IgD-negative memory B cell (primary cell): ENCODE results near the gene SPOUT1. TPM values are rescaled to one million over a fixed set of nuclear protein-coding genes. Genes with fewer than 3 reads are reported as not detected.
A peak's percentile ranks its signal among the peaks of the same experiment; 100 is the strongest.

Experiments used
- H3K27ac Mint-ChIP-seq, 3 donors: one replicate each; pipeline ENCODE4 v1.8.0; 2020 to 2022; ENCODE audit warnings: mild to moderate bottlenecking in 3 of 3, mixed read lengths in 3 of 3, moderate library complexity in 1 of 3
- H3K27me3 Mint-ChIP-seq: one replicate; pipeline ENCODE4 v1.8.0; 2021; ENCODE audit warnings: mixed read lengths
- H3K36me3 Mint-ChIP-seq: one replicate; pipeline ENCODE4 v1.8.0; 2020; ENCODE audit warnings: mild to moderate bottlenecking, mixed read lengths
- H3K4me1 Mint-ChIP-seq, 3 donors: one replicate each; pipeline ENCODE4 v1.8.0; 2020 to 2022; ENCODE audit warnings: mixed read lengths in 3 of 3, mild to moderate bottlenecking in 1 of 3
- H3K4me3 Mint-ChIP-seq, 4 donors: one replicate each; pipeline ENCODE4 v1.8.0; 2020 to 2022; ENCODE audit warnings: mild to moderate bottlenecking in 4 of 4, mixed read lengths in 4 of 4, moderate library complexity in 3 of 4
- H3K9me3 Mint-ChIP-seq, 3 donors: one replicate each; pipeline ENCODE4 v1.8.0; 2020 to 2021; ENCODE audit warnings: mixed read lengths in 3 of 3, mild to moderate bottlenecking in 1 of 3
- polyA plus RNA-seq: library from polyadenylated mRNA; unstranded; fragments of 300-500 nt; fragmentation: Illumina TruSeq; gene quantifications from one replicate; pipeline ENCODE4 v1.2.3, GENCODE V29; 2021

SPOUT1 gene
- polyA plus RNA-seq, 1 donor from 2014 or later: 65.2 TPM

GRCh38 chr9:128823903-128824406 lies 5.6 kb downstream of the SPOUT1 start:
- no peaks in the 10 kb centered on the region for H3K9me3 Mint-ChIP-seq
- H3K4me3 Mint-ChIP-seq: peak overlapping the region in 1 of 4 donors; percentile 65
- no peaks in the 10 kb centered on the region for H3K27me3 Mint-ChIP-seq
- peak overlapping the region in 1 of 3 donors; percentile 35 for H3K27ac Mint-ChIP-seq
- H3K4me1 Mint-ChIP-seq: peaks cover 6 to 14% (median 10%) of the 10 kb centered on the region in 3 donors
- H3K36me3 Mint-ChIP-seq: no peaks in the 10 kb centered on the region

- peaks cover 2 to 9% (median 5%) of the 10 kb centered on the region in 3 donors for H3K4me1 Mint-ChIP-seq
- no peaks in the 10 kb centered on the region for H3K27me3 Mint-ChIP-seq
- no peak overlapping the region for H3K27ac Mint-ChIP-seq
- H3K9me3 Mint-ChIP-seq: no peaks in the 10 kb centered on the region
- peak overlapping the region in 1 of 4 donors; percentile 34 for H3K4me3 Mint-ChIP-seq
- H3K36me3 Mint-ChIP-seq: no peaks in the 10 kb centered on the region
These were observed 6.2 kb downstream of the SPOUT1 start for GRCh38 chr9:128823362-128823902.

DNA sequence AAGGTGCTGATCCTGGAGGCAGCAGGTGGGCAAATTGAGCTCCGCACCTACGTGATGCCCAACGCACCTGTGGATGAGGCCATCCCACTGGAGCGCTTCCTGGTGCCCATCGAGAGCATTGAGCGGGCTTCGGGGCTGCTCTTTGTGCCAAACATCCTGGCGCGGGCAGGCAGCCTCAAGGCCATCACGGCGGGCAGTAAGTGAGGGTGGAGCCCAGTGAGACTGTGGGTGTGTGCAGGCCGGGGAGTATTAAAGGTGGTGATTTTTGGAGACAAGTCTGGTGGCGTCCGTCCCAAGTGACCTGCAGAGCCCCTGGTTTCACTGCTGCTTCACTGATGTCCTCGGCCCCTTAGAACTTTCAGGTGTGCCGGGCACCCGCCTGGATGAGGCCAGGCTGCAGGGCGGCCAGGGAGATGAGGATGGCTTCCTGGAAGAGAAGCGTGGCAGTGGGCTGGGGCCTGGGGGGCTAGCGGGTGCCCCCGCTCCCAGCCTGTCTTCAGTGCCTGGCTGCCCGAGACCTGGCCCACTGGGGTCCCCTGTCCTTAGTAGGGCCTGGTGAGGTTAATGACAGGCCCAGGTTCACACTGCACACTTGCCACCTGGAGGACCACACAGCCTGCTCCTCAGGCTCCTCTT lies 7.1 kb downstream of the SPOUT1 start:
- no peaks in the 10 kb centered on the region for H3K27me3 Mint-ChIP-seq
- H3K4me3 Mint-ChIP-seq: peak overlapping the region in 1 of 4 donors; percentile 48
- no peak overlapping the region for H3K27ac Mint-ChIP-seq
- no peaks in the 10 kb centered on the region for H3K36me3 Mint-ChIP-seq
- H3K9me3 Mint-ChIP-seq: peaks cover 0 to 2% (median 0%) of the 10 kb centered on the region in 3 donors
- H3K4me1 Mint-ChIP-seq: peaks cover 6 to 9% (median 8%) of the 10 kb centered on the region in 3 donors

GRCh38 chr9:128821584-128822406 lies 7.8 kb downstream of the SPOUT1 start:
- H3K36me3 Mint-ChIP-seq: no peaks in the 10 kb centered on the region
- peak overlapping the region in 1 of 4 donors; percentile 48 for H3K4me3 Mint-ChIP-seq
- peak overlapping the region in 1 of 3 donors; percentile 59 for H3K27ac Mint-ChIP-seq
- peaks cover 0 to 2% (median 0%) of the 10 kb centered on the region in 3 donors for H3K9me3 Mint-ChIP-seq
- no peaks in the 10 kb centered on the region for H3K27me3 Mint-ChIP-seq
- H3K4me1 Mint-ChIP-seq: peaks cover 6 to 9% (median 8%) of the 10 kb centered on the region in 3 donors

- Mint-ChIP-seq H3K4me3 (peak overlapping the region in 2 of 4 donors; percentile 63 to 82), H3K27me3 (no peaks in the 10 kb centered on the region), H3K27ac (peak overlapping the region in 1 of 3 donors; percentile 59)
These were observed 8.7 kb downstream of the SPOUT1 start for GRCh38 chr9:128820665-128821583.

GRCh38 chr9:128819716-128820664 lies 9.6 kb downstream of the SPOUT1 start:
- H3K4me3 Mint-ChIP-seq: peak overlapping the region; percentile 43 to 96 (median 79)
- H3K27ac Mint-ChIP-seq: peak overlapping the region in 2 of 3 donors; percentile 31 to 94
- H3K9me3 Mint-ChIP-seq: peaks cover 0 to 2% (median 0%) of the 10 kb centered on the region in 3 donors
- H3K4me1 Mint-ChIP-seq: peaks cover 6 to 9% (median 8%) of the 10 kb centered on the region in 3 donors
- H3K27me3 Mint-ChIP-seq: no peaks in the 10 kb centered on the region
- no peaks in the 10 kb centered on the region for H3K36me3 Mint-ChIP-seq

More at GRCh38 chr9:128820665-128821583, 8.7 kb downstream of the SPOUT1 start:
- H3K36me3 Mint-ChIP-seq: no peaks in the 10 kb centered on the region
- H3K9me3 Mint-ChIP-seq: peaks cover 0 to 2% (median 0%) of the 10 kb centered on the region in 3 donors
- peaks cover 6 to 9% (median 8%) of the 10 kb centered on the region in 3 donors for H3K4me1 Mint-ChIP-seq

DNA sequence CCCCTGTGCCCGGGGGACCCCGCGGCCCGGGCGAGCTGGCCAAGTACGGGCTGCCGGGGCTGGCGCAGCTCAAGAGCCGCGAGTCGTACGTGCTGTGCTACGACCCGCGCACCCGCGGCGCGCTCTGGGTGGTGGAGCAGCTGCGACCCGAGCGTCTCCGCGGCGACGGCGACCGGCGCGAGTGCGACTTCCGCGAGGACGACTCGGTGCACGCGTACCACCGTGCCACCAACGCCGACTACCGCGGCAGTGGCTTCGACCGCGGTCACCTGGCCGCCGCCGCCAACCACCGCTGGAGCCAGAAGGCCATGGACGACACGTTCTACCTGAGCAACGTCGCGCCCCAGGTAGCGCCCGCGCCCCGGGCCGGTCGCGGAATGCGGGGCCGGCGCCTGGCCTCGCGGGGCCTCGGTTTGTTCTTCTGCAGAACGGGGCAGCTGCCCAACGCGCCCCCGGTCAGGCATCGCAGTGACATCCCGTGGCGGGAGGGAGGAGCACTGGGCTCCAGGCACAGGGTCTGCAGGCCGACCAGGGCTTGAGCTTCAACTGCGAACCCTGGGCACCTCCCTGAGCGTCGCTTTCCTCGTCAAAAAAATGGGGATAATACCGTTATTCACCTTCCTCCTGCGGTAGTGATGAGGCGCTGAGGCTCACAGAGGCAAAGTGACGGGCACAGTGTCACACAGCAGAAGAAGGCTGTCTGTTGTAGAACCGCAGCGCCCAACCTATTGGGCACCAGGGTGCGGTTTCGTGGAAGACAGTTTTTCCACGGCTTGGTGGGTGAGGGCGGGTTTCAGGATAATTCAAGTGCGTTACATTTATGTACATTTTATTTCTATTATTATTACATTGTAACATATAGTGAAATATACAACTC lies 10.5 kb downstream of the SPOUT1 start:
- Mint-ChIP-seq H3K27me3 (no peaks in the 10 kb centered on the region), H3K4me1 (peaks cover 6 to 9% (median 8%) of the 10 kb centered on the region in 3 donors), H3K4me3 (peak overlapping the region; percentile 82 to 96 (median 94)), H3K36me3 (no peaks in the 10 kb centered on the region), H3K9me3 (peaks cover 0 to 2% (median 0%) of the 10 kb centered on the region in 3 donors), H3K27ac (peak overlapping the region in 2 of 3 donors; percentile 31 to 94)

DNA sequence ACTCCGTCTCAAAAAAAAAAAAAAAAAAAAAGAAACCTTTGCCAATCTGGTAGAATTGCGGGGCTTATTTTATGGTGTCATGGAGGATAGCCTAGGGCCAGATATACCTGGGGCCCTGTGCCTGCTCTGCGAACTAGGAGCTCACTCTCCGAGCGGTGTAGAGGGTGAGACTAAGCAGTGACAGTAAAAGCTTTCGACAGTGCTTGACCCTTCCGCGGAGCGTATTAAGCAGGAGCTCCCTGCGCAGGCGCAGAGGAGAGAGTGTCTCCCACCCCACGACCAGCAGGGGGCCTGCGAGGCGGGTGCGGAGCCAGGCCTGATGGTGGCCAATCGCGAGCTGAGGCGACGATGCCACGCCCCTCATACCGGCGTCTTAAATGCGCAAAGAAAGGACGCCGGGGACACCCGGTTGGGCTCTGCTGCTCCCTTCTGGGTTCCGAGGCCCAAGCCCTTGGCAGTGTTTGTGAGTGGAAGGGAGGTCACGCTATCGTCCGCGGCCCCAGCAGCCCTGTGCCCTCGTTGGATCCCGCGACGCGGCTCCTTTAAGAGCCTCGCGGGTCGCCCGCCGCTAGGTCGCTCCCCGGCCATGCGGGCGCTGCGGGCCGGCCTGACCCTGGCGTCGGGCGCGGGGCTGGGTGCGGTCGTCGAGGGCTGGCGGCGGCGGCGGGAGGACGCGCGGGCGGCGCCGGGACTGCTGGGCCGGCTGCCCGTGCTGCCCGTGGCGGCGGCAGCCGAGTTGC lies 11.3 kb downstream of the SPOUT1 start, which contains the start of gene ENDOG:
TSS of gene ENDOG (plus strand) at position 402 of the 740 bp plus-strand sequence. CDS start at position 587, 185 bp downstream.
- H3K36me3 Mint-ChIP-seq: no peaks in the 10 kb centered on the region
- peak within 1 kb of the TSS; percentile 94 to 98 (median 97) for H3K27ac Mint-ChIP-seq
- peak within 1 kb of the TSS; percentile 82 to 96 (median 94) for H3K4me3 Mint-ChIP-seq
- H3K27me3 Mint-ChIP-seq: no peaks in the 10 kb centered on the region
- peaks cover 0 to 2% (median 0%) of the 10 kb centered on the region in 3 donors for H3K9me3 Mint-ChIP-seq
- H3K4me1 Mint-ChIP-seq: peaks cover 6 to 9% (median 8%) of the 10 kb centered on the region in 3 donors

DNA sequence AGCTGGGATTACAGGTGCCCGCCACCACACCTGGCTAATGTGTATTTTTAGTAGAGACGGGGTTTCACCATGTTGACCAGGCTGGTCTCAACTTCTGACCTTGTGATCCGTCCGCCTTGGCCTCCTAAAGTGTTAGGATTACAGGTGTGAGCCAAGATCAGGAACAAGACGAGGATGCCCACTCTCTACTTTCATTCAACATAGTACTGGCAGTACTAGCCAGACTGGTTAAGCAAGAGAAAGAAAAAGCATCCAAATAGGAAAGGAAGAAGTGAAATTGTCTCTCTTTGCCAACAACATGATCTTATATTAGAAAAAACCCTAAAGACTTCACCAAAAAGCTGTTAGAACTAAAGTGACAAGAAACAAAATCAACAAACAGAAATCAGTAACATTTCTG lies 18.7 kb downstream of the SPOUT1 start:
- no peaks in the 10 kb centered on the region for H3K36me3 Mint-ChIP-seq
- H3K27ac Mint-ChIP-seq: no peak overlapping the region
- H3K4me1 Mint-ChIP-seq: peaks cover 0 to 3% (median 0%) of the 10 kb centered on the region in 3 donors
- no peaks in the 10 kb centered on the region for H3K9me3 Mint-ChIP-seq
- H3K27me3 Mint-ChIP-seq: no peaks in the 10 kb centered on the region
- no peak overlapping the region for H3K4me3 Mint-ChIP-seq

DNA sequence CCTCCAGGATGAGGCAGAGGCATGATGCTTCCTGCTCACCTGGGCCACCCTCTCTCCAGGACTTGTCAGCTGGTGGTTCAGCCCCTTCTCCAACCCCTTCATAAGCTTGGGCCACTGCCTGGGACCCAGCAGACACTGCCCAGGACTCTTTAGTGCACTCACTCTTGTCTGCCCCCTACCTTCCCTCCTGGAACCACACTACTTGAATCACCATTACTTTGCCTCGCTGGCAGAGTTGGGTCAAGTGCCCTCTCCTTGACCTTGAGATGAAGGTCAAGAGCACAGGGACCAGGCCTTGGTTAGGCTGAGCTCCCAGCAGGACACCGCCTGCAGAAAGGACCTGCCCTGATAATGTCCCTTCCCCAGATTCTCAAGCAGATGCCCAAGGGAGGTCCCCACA lies 19.8 kb downstream of the SPOUT1 start:
- H3K27me3 Mint-ChIP-seq: no peaks in the 10 kb centered on the region
- no peak overlapping the region for H3K4me3 Mint-ChIP-seq
- no peaks in the 10 kb centered on the region for H3K9me3 Mint-ChIP-seq
- H3K36me3 Mint-ChIP-seq: no peaks in the 10 kb centered on the region
- no peak overlapping the region for H3K27ac Mint-ChIP-seq
- peaks cover 0 to 3% (median 0%) of the 10 kb centered on the region in 3 donors for H3K4me1 Mint-ChIP-seq

DNA sequence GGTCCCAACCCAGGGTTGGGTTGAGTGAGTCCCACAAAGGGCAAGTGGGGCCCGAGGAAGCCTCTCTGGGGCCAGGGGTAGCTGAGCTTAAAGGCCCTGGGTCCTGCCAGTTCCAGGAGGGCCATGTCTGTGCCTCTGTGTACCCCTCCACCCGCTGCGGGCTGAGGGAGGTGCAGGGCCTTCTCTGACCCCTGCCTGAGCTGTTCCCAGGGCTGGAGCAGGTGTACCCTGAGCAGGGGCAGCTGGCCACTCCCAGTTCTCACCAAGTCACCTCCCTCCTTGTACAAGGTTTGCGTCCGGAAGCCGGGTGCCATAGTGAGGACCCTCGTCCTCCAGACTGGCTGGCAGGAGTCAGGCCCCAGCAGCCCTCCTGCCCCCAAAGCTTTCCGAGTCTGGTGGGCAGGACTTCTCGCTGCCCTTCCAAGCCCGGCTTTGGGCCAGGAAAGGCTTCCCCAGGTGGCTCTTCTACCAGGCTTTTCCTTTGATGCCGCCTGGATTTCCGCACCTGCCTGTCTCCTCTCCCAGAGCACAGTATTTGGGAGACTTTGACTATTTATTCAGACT lies 20.5 kb downstream of the SPOUT1 start:
- no peak overlapping the region for H3K27ac Mint-ChIP-seq
- H3K27me3 Mint-ChIP-seq: no peaks in the 10 kb centered on the region
- no peak overlapping the region for H3K4me3 Mint-ChIP-seq
- no peaks in the 10 kb centered on the region for H3K9me3 Mint-ChIP-seq
- H3K4me1 Mint-ChIP-seq: peaks cover 0 to 3% (median 0%) of the 10 kb centered on the region in 3 donors
- no peaks in the 10 kb centered on the region for H3K36me3 Mint-ChIP-seq
